Gastrocnemius medialis (tissue), 4 donors: ENCODE results near the gene YOD1. TPM values are rescaled to one million over a fixed set of nuclear protein-coding genes. Genes with fewer than 3 reads are reported as not detected.

Experiments
- ATAC-seq, 2 donors: fragments of 150-250 bp; one replicate each; pipeline ENCODE4 v1.9.1; 2016
- DNase-seq, 2 donors: peaks; one replicate each; pipeline ENCODE4 v3.0.0-alpha.2; 2019
- H3K27ac ChIP-seq, 4 donors: fragments of 200-600 bp; sonication (generic); 1 replicate in 1 of 4; 2 replicates in 3 of 4; pipeline ENCODE4 v1.5.1; 2016 to 2018; ENCODE audit warnings: mild to moderate bottlenecking in 2 of 4, moderate library complexity in 1 of 4
- H3K27me3 ChIP-seq, 3 donors: fragments of 200-600 bp; sonication (generic) in 2 of 3; 1 replicate in 1 of 3; 2 replicates in 2 of 3; pipeline versions ENCODE4 v1.5.1 to v1.6.0; 2016 to 2019; ENCODE audit warnings: mild to moderate bottlenecking in 1 of 3, moderate library complexity in 1 of 3
- H3K36me3 ChIP-seq, 2 donors: fragments of 200-600 bp; sonication (generic) in 1 of 2; one replicate each; pipeline ENCODE4 v1.5.1; 2017 to 2018
- H3K4me1 ChIP-seq, 2 donors: fragments of 200-600 bp; sonication (generic) in 1 of 2; one replicate each; pipeline ENCODE4 v1.5.1; 2016 to 2017; ENCODE audit warnings: mild to moderate bottlenecking in 2 of 2
- H3K4me3 ChIP-seq, 4 donors: fragments of 200-600 bp; sonication (generic) in 3 of 4; 1 replicate in 1 of 4; 2 replicates in 3 of 4; pipeline ENCODE4 v1.5.1; 2016 to 2019; ENCODE audit warnings: mild to moderate bottlenecking in 2 of 4
- H3K9me3 ChIP-seq, 3 donors: fragments of 200-600 bp; sonication (generic) in 2 of 3; 1 replicate in 1 of 3; 2 replicates in 2 of 3; pipeline ENCODE4 v1.5.1; 2016 to 2019
- POLR2A ChIP-seq, 2 donors: fragments of 450-650 bp; IDR thresholded peaks; one replicate each; pipeline ENCODE4 v1.6.1; 2017; ENCODE audit warnings: antibody characterized with exemption in 2 of 2, mild to moderate bottlenecking in 2 of 2, moderate library complexity in 2 of 2
- in situ Hi-C, 4 donors: fragments of 200-750 bp; cut with MboI; loops; one replicate each; pipeline versions ENCODE4 v1.15.0 to v1.8.0; 2017; ENCODE audit warnings: low sequenced_read_pairs in 4 of 4
- intact Hi-C: fragments of 100-400 bp; cut with DNase I; formaldehyde crosslinking; loops from one replicate; pipeline ENCODE4 v1.15.1; 2023; ENCODE audit warnings: low total_unique reads
- total RNA-seq, 4 donors: library from RNA; depleted of rRNA; stranded (reverse); fragments of >200 nt; gene quantifications; one replicate each; pipeline versions ENCODE4 v1.1.0 to v1.2.3, GENCODE V29; 2016
- TF ChIP-seq, protein P1 (sequence below), 5 experiments: fragments of 450-650 bp in 3 of 5; fragments of 200-600 bp in 2 of 5; sonication (generic) in 2 of 5; IDR thresholded peaks in 4 of 5; conservative IDR thresholded peaks in 1 of 5; 1 replicate in 4 of 5; 2 replicates in 1 of 5; pipeline ENCODE4 v1.5.1; 2016 to 2019; ENCODE audit warnings: antibody characterized with exemption in 5 of 5, mild to moderate bottlenecking in 3 of 5, moderate library complexity in 3 of 5

The YOD1 gene
- total RNA-seq, 4 donors from 2014 or later: 3.0 to 6.7 (median 6.2) TPM

DNA sequence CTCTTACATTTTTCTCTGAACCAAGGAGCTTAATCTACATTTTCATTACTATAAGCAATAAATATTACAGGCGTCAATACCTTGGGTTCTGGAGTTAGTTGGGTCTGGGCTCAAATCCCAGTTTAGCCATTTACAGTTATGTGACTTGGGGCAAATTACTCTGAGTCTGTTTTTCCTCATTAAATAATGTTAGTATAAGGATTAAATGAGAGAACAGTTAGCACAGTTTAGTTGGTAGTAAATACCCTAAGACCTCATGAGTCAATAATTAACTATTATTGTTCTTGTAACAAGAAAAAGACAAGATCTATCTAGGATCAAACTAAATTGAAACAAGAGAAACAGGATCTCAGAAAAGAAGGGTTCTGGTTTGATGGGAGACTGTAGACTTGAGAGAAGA, 23.1 kb downstream of the YOD1 start:
- ATAC-seq: no peak
- DNase-seq: no peak
- H3K4me1 ChIP-seq: peaks cover 22 to 34% of the 10 kb centered on the region in 2 donors
- intact Hi-C loops (no loop called here), in situ Hi-C loops (no loop called here)
- no peak for TF ChIP-seq POLR2A (IDR thresholded peaks at IDR 0.05)
- TF ChIP-seq, protein P1, sequence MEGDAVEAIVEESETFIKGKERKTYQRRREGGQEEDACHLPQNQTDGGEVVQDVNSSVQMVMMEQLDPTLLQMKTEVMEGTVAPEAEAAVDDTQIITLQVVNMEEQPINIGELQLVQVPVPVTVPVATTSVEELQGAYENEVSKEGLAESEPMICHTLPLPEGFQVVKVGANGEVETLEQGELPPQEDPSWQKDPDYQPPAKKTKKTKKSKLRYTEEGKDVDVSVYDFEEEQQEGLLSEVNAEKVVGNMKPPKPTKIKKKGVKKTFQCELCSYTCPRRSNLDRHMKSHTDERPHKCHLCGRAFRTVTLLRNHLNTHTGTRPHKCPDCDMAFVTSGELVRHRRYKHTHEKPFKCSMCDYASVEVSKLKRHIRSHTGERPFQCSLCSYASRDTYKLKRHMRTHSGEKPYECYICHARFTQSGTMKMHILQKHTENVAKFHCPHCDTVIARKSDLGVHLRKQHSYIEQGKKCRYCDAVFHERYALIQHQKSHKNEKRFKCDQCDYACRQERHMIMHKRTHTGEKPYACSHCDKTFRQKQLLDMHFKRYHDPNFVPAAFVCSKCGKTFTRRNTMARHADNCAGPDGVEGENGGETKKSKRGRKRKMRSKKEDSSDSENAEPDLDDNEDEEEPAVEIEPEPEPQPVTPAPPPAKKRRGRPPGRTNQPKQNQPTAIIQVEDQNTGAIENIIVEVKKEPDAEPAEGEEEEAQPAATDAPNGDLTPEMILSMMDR (IDR thresholded peaks at IDR 0.05 in 4 of 5, conservative IDR thresholded peaks at IDR 0.05 in 1 of 5): no peak
- H3K27me3 ChIP-seq: no peaks in the 10 kb centered on the region
- H3K4me3 ChIP-seq: no peak overlapping the region
- no peak overlapping the region for H3K27ac ChIP-seq
- H3K36me3 ChIP-seq: no peaks in the 10 kb centered on the region
- H3K9me3 ChIP-seq: no peaks in the 10 kb centered on the region

DNA sequence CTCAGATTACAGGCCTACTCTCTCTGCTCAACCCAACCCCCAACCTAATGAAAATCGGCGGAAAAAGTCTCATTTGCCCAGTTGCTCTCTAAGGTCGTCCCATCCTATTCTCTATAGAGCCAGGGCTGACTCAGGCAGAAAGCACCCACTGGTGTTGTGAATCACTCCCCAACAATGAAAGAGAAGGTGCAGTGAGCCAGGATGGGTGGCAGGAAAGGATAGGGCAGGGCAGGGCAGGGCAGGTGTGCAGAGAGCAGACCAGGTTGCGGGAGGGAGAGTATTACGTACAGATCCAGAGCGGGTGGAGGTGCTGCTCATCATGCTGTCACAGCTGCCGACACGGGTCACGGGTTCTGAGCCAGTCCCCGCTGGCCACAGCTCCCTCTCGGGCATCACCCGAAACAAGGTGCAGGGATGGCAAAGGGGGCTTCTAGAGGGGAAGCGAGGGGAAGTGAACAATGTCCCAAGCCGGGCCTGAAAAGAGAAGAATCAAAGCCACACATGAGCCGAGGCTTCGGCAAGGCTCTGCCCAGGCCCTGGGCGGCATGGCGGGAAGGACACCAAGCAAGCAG, 23.7 kb downstream of the YOD1 start:
- no peaks in the 10 kb centered on the region for H3K36me3 ChIP-seq
- DNase-seq (no peak), ATAC-seq (no peak)
- intact Hi-C loops (no loop called here), in situ Hi-C loops (no loop called here)
- H3K4me1 ChIP-seq: peaks cover 22 to 34% of the 10 kb centered on the region in 2 donors
- no peaks in the 10 kb centered on the region for H3K27me3 ChIP-seq
- TF ChIP-seq POLR2A (IDR thresholded peaks at IDR 0.05): no peak
- TF ChIP-seq, protein P1 (IDR thresholded peaks at IDR 0.05 in 4 of 5, conservative IDR thresholded peaks at IDR 0.05 in 1 of 5): no peak
- no peak overlapping the region for H3K27ac ChIP-seq
- no peak overlapping the region for H3K4me3 ChIP-seq
- no peaks in the 10 kb centered on the region for H3K9me3 ChIP-seq

DNA sequence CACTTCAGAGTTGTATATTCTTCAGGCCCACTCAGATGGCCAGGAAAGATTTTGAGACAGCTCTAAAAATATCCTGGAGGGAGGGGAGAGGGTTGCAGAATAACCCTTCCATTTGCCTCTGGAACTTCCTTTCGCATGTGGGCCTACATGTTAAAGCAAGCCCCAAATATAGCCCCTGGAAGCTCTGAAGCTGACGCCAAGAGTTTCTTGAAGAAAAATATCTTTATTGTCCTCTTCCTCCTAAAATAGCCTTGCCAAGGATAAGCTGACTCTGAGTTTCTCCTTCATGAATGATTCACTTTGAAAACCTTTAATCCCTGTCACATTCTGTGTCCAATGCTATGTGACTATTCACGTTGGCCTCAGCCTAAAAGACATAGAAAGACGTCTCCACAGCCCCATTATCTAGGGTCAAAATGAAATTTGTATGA, 24.9 kb downstream of the YOD1 start:
- Histone ChIP-seq H3K27me3 (no peaks in the 10 kb centered on the region), H3K4me3 (no peak overlapping the region), H3K27ac (peak overlapping the region in 1 of 4 donors; percentile 23), H3K9me3 (no peaks in the 10 kb centered on the region), H3K36me3 (no peaks in the 10 kb centered on the region), H3K4me1 (peaks cover 17 to 25% of the 10 kb centered on the region in 2 donors)
- no peak for ATAC-seq
- intact Hi-C loops (no loop called here), in situ Hi-C loops (no loop called here)
- TF ChIP-seq, protein P1 (IDR thresholded peaks at IDR 0.05 in 4 of 5, conservative IDR thresholded peaks at IDR 0.05 in 1 of 5): no peak
- no peak for TF ChIP-seq POLR2A (IDR thresholded peaks at IDR 0.05)
- DNase-seq: no peak

DNA sequence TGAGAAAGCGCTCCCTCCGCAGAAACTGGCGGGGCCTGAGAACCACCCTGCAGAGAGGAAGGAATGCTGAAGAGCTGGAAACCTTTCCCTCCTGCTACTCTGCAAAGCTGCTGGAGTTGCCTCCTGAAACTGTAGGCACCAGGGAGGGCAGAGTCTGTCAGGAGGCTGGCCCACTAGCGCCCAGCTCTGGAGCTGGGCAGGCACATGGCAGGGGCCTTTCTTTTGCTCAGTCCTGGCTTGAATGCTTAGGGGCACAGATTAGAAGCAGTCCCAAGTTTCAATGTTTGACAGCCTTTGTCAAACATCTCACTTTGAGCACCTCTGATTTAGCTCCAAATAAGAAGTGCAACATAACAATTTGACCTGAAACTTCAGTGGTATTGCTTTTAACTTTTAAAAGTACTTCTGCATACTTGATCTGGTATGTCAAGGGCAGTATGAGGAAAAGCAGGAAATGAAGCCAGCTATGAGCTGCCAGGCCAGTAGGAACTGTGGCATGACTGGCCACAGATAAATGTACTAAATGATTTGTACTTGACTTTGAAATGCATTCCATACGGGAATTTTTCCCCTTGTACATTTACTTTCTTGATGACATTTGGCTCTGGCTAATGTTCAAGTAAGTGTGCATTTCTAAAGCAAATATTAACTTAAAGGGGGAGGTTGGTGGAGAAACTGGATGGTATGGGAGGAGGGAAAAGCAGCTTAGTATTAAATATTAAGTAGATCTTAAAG, 25.7 kb downstream of the YOD1 start:
- in situ Hi-C loops: no loop called here
- no peak overlapping the region for H3K4me3 ChIP-seq

More for the DNA sequence above, 25.7 kb downstream of the YOD1 start:
- ATAC-seq: peak in 1 of 2 donors; percentile 65
- TF ChIP-seq, protein P1 (IDR thresholded peaks at IDR 0.05 in 4 of 5, conservative IDR thresholded peaks at IDR 0.05 in 1 of 5): no peak
- no peak for TF ChIP-seq POLR2A (IDR thresholded peaks at IDR 0.05)
- H3K9me3 ChIP-seq: no peaks in the 10 kb centered on the region
- peak overlapping the region in 2 of 4 donors; percentile 13 to 23 for H3K27ac ChIP-seq
- no peak for DNase-seq
- H3K36me3 ChIP-seq: no peaks in the 10 kb centered on the region
- intact Hi-C loops: no loop called here
- H3K4me1 ChIP-seq: peaks cover 15 to 22% of the 10 kb centered on the region in 2 donors
- H3K27me3 ChIP-seq: no peaks in the 10 kb centered on the region
